Activated CD8-positive, alpha-beta memory T cell treated with anti-CD3 and anti-CD28 coated beads, Interleukin-2, amount 50 U/mL, for 48 hours (primary cell): Measurements from ENCODE around the gene KIF2A.

ENCODE experiments used
- DNase-seq: peaks from one replicate; pipeline ENCODE4 v3.0.0-alpha.2; 2020

Gene KIF2A

DNA sequence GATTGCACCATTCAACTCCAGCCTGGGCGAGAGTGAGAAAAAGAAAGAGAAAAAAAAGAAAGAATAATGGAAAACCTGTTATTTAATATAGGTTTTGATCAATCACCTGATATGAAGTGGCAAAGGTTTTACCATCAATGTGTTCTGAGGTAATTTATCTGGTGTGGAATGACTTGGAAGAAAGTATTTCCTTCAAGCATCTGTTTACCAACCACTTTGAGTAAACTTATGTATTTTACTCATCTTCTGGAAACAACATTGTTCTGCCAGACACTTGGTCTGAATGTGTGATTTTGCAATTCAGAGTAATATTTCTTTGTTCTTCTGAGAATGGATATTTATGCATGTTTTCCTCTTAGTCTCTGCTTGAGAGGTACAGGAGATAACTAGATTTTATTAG lies 24.3 kb downstream of the KIF2A start:
- no peak for DNase-seq

DNA sequence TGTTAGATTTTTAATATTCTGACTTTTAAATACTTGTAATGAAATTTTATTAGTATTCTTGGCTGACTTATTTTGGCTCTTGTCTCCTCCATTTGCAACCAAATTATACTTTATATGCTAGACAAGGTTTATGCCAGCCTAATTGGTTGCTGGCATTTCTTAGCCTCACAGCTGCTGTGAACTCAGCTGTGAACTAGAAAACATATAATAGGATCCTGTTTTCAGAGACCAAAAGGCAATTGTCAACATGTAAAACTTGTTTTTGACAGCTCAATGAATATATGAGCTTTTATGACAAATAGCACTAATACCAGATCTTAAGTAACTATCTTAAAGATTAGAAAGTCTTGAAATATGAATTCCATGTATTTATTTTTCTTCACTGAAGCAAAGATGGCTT lies 25.9 kb downstream of the KIF2A start:
- DNase-seq: no peak

DNA sequence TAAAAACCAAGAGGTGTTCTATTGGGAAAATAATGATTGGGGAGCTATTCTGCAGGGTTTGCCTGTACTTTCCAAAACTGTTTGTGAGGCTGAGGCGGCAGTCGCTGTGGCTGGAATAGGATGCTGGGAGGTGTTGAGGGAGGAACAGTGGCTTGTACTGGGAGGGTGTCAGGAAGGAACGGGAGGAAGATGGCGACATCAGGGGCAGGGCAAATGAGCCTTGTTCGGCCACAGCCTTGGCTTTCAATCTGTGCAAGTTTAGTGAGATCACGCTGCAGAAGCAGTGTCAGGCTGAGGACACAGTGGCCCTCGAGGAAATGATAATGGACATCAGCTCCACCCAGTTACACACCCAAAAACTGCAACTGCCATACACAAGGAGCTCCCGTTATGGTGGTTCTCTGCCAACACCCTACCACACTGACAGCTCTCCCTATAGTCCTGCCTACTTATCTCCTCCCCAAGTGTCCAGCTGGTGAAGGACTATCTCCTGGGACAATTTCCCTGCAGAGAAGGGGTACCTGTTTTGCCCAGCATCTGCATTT lies 27.3 kb downstream of the KIF2A start:
- DNase-seq: no peak

- DNase-seq: no peak
Observed at GRCh38 chr5:62334082-62334481, 28.1 kb downstream of the KIF2A start.

- DNase-seq: no peak
Observed at GRCh38 chr5:62340392-62340791, 34.4 kb downstream of the KIF2A start.

DNA sequence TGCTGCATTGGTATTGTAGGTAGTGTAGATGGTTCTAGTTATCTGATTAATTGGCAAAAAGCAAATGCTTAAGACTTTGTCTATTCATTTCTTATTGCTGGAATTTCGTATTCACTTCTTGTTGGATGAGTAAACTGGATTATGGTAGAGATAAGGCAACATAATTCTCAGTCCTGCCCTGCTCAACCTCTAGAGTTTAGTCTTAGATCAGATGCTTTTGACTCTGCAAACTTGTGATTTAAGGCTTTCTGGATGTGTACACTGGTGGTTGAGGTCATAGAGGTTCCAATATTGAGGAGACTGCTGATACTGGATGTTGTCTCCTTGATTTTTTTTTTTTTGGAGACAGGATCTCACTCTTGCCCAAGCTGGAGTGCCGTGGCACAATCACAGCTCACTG lies 35.0 kb downstream of the KIF2A start:
- no peak for DNase-seq

GRCh38 chr5:62341783-62342475 lies 35.9 kb downstream of the KIF2A start:
- DNase-seq: no peak

DNA sequence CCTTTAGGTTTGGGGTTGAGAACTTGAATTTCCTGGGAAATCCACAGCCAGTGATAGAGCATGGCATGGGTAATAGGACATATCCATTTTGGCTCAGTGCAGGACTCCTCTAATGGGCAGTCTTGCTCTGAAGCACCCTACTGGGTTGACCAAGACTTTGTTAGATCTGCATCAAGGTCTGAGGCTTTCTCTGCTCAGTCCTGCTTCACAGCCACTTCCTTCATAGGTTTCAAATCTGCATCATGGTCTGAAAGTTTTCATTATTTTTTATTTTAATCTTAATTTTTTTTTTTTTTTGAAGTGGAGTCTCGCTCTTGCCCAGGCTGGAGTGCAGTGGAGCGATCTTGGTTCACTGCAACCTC lies 36.5 kb downstream of the KIF2A start:
- no peak for DNase-seq

GRCh38 chr5:62343428-62343827 lies 37.4 kb downstream of the KIF2A start:
- no peak for DNase-seq

GRCh38 chr5:62346748-62347147 lies 40.7 kb downstream of the KIF2A start:
- DNase-seq: no peak

- no peak for DNase-seq
Observed at GRCh38 chr5:62347928-62348327, 41.9 kb downstream of the KIF2A start.

GRCh38 chr5:62348723-62349481 lies 42.9 kb downstream of the KIF2A start:
- no peak for DNase-seq

GRCh38 chr5:62354028-62354874 lies 48.2 kb downstream of the KIF2A start:
- no peak for DNase-seq

DNA sequence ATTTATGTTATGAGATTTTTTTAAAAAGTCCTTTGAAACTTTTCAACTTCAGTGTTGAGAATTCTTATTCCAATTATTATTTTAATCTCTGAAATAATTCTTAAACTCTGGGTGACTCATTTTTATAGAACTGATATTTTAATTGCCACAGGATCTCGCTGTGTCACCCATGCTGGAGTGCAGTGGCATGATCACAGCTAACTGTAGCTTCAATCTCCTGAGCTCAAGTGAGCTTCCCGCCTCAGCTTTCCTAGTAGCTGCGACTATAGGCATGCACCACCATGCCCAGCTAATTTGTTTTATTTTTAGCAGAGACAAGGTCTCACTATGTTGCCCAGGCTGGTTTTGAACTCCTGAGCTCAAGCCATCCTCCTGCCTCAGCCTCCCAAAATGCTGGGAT lies 56.7 kb downstream of the KIF2A start:
- no peak for DNase-seq

DNA sequence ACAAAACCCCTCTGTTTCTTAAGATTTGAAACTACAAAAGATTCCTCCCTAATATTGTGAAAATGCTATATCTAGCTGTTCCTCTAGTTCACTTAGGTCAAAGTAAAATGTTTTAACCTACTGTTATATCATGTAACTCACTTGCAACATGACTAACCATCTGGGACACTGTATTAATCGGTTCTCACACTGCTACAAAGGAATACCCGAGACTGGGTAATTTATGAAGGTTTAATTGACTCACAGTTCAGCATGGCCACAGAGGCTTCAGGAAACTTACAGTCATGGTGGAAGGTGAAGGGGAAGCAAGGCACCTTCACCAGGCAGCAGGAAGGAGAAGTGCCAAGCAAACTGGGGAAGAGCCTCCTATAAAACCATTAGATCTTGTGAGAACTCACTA lies 63.0 kb downstream of the KIF2A start:
- DNase-seq: no peak

- no peak for DNase-seq
Observed at GRCh38 chr5:62371409-62371808, 65.4 kb downstream of the KIF2A start.

DNA sequence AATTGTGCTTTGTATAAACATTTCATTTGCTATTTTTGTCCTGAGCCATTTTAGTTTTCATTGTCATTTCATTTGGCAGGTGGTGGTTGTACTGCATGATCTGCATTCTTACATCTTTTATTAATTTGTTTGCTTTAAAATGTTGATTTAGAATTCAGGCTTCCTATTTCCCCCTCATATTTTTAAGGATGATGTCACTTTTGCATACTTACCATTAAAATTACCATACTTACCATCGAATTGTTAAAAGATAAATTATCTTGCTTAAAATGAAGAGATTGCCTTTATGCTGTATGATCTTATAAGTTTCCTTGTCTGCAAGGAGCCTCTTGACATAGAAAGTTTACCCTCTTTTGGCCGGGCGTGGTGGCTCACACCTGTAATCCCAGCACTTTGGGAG lies 66.6 kb downstream of the KIF2A start:
- no peak for DNase-seq

- DNase-seq: no peak
Observed at GRCh38 chr5:62373382-62373781, 67.4 kb downstream of the KIF2A start.

DNA sequence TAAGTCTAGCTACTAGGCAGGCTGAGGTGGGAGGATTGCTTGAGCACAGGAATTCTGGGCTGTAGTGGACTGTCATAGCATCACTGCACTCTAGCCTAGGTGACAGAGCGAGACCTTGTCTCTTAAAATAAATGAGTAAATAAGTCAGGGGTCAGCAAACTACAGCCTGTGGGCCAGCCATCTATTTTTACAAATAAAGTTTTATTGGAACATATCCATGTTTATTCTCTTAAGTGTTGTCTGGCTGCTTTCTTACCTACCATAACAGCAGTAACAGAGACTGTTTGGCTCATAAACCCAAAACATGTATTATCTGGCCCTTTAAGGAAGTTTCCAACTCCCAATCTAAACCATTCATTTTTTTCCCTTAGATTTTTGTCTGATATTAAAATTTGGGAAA lies 68.1 kb downstream of the KIF2A start:
- DNase-seq: no peak

DNA sequence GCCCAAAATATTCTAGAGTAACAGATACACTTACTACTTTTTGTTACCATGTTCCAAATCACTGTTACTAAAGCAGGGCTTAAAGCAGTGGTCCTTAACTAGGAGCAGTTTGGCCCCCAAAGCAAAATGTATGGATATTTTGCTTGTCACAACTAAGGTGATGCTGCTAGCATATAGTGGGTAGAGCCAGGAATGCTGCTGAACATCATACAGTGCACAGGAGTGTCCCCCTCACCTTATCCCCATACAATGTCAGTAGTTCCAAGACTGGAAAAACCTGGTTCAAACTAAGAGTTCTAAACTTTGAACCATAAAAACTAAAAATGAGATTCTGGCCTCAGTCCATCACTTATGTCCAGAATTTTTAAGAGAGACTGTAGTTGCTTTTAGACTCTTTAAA lies 69.6 kb downstream of the KIF2A start:
- DNase-seq: no peak

DNA sequence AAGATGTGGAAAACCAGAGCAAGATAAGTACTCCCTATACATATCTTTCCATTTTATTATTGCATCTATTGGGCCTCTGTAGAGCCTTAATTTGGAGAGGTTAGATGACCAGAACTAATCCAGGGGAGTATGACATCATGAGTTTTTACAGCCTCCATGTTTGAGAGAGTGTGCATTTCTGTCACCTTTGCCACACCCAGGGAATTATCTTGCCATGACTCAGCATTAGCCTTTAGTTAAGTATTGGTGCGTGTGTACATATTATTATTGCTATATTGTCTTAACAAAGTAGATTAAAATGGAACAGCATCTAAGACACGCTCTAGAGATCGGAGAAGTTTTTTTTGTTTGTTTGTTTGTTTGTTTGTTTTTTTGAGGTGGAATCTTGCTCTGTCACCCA lies 70.1 kb downstream of the KIF2A start:
- no peak for DNase-seq

DNA sequence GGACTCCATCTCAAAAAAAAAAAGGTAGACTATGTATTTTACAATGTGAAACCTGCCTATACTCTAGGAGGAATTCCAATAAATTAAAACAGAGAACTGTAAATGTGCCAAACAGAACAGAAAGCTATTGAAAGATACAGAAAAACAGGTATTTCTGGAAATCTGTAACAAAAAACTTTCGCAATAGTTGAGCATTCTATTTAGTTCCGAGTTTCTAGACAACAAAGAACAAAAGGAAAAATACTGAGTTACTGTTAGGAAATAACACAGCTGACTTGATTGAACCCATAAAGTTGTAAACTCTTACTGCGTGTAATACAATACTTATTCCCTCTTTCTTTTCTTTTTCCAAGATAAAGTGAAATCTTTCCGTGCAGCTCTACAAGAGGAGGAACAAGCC lies 79.1 kb downstream of the KIF2A start:
- DNase-seq: no peak

DNA sequence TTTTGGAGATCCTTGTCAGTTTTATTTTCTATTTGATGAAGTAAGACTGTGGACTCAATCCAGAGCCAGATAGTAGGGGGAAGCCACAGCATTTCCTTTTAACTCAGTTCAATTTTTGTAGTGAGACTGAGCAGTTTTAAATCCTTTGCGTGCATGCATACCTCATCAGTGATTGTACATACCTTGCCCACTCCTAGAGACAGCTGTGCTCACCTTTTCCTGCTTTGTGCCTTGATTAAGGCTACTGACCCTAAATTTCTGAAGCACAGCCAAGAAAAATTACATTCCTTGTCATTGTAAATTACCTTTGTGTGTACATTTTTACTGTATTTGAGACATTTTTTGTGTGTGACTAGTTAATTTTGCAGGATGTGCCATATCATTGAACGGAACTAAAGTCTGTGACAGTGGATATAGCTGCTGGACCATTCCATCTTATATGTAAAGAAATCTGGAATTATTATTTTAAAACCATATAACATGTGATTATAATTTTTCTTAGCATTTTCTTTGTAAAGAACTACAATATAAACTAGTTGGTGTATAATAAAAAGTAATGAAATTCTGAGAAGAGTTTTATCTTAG lies 79.9 kb downstream of the KIF2A start:
- no peak for DNase-seq
